BJ (cell line): Measurements from ENCODE around the gene IFFO2. TPM values are rescaled to one million over a fixed set of nuclear protein-coding genes. Genes with fewer than 3 reads are reported as not detected.

Source experiments
- CTCF ChIA-PET: fragments of 350-600 bp; formaldehyde crosslinking; extraction: SDS; loops from one replicate; lab custom pipeline; 2021; ENCODE audit warnings: antibody characterized with exemption, inconsistent platforms; lab: Yijun Ruan, JAX
- POLR2A ChIA-PET: fragments of 300-600 bp; sonication (Branson Sonifier 250); formaldehyde crosslinking; extraction: SDS; loops from one replicate; lab custom pipeline; 2021; ENCODE audit warnings: antibody characterized with exemption; lab: Charles Lee
- DNase-seq: peaks from one replicate; pipeline ENCODE4 v3.0.0-alpha.2; 2011; ENCODE audit warnings: low read depth
- H3K27me3 ChIP-seq: 2 replicates; pipeline ENCODE4 v1.6.0; 2011; ENCODE audit warnings: low read length; ENCODE audit not compliant: control insufficient read depth, insufficient read depth
- H3K36me3 ChIP-seq: 2 replicates; pipeline ENCODE4 v1.5.1; 2011; ENCODE audit warnings: low read length; ENCODE audit not compliant: control insufficient read depth, insufficient read depth
- H3K4me3 ChIP-seq: 2 replicates; pipeline ENCODE4 v1.5.1; 2011; ENCODE audit warnings: low read depth, mild to moderate bottlenecking, control low read depth, low read length
- polyA plus RNA-seq: library from polyadenylated mRNA; depleted of rRNA; stranded (reverse); fragments of >200 nt; gene quantifications from 2 replicates; pipeline ENCODE4 v1.2.3, GENCODE V29; 2011
- TF ChIP-seq, protein P1 (sequence below): IDR thresholded peaks from 2 replicates; pipeline ENCODE4 v1.5.1; 2011; ENCODE audit warnings: low read depth, mild to moderate bottlenecking, control low read depth, inconsistent platforms, low read length, moderate library complexity; ENCODE audit not compliant: insufficient read depth

The IFFO2 gene
- polyA plus RNA-seq, 1 experiment = 15.0 TPM

DNA sequence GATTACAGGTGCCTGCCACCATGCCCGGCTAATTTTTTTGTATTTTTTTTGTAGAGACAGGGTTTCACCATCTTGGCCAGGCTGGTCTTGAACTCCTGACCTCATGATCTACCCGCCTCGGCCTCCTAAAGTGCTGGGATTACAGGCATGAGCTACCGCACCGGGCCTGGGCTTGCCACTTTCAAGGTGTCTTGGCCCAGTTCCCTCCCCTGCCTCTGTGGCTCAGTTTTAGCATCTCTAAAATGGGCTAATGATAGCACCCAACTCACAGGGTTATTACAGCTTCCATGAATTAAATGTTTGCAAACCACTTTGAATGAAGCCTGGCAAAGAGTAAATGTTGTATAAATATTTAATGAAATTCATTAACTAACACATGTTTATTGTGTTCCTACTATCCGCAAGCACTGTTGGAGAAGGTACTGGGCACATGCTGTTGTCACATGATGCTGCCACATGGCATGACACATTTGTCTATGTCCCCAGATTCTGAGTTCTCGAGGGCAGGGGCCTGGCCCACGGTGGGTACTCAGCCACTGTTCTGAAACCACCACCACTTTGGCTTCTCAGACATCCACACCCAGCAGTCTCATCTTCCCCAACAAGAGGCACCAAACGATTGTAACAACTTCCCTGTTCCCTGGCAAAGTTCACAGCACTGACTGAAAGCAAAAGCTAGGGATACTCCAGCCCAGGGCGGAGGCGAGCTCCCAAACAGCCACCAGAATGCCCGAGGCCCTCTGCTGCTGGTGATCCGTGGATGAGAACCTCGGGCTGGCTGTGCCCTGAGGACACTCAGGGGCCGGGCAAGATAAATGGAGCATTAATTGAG, 9.7 kb downstream of the IFFO2 start:
- POLR2A ChIA-PET = interaction anchor here (1.2 kb wide), 1 partner anchor 10 kb away, joined by 3 read pairs; the partner anchor contains the start of gene IFFO2
- TF ChIP-seq, protein P1, sequence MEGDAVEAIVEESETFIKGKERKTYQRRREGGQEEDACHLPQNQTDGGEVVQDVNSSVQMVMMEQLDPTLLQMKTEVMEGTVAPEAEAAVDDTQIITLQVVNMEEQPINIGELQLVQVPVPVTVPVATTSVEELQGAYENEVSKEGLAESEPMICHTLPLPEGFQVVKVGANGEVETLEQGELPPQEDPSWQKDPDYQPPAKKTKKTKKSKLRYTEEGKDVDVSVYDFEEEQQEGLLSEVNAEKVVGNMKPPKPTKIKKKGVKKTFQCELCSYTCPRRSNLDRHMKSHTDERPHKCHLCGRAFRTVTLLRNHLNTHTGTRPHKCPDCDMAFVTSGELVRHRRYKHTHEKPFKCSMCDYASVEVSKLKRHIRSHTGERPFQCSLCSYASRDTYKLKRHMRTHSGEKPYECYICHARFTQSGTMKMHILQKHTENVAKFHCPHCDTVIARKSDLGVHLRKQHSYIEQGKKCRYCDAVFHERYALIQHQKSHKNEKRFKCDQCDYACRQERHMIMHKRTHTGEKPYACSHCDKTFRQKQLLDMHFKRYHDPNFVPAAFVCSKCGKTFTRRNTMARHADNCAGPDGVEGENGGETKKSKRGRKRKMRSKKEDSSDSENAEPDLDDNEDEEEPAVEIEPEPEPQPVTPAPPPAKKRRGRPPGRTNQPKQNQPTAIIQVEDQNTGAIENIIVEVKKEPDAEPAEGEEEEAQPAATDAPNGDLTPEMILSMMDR = 0 out of 2 replicates have a peak, but pooled peaks have one; percentile 1
- no peak for DNase-seq
- Histone ChIP-seq H3K27me3 (no peaks in the 10 kb centered on the region), H3K4me3 (no peak overlapping the region), H3K36me3 (peaks cover 3% of the 10 kb centered on the region)
- CTCF ChIA-PET = interaction anchor here (0.9 to 4.4 kb wide), 6 partner anchors 11 to 40 kb away, joined by 3 to 26 read pairs (median 4); no protein-coding TSS in a partner anchor

DNA sequence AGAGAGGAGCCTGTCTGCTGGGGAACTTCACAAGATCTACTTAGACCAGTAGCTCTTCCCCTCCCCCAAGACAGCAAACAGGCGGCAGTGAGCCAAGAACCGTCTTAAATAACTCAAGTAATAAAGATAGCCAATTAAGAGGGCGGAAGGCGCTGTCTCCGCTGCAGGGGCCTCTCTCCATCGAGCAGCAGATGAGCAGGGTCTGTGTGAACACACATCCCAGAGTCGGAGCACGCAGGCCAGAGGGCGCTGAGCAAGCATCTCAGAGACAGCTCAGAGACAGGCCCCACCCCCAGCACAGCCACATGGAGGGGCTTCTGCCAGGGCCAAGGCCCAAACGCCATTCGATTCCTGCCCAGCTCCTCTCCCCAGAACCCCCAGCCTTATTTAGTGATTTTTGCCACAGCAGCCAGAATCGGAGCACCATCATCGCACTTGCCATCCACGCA, 11.1 kb downstream of the IFFO2 start:
- ChIA-PET CTCF (interaction anchor here (1.0 to 4.4 kb wide), 5 partner anchors 8 to 32 kb away, joined by 4 to 26 read pairs (median 4); no protein-coding TSS in a partner anchor), POLR2A (interaction anchor here (1.2 kb wide), 1 partner anchor 11 kb away, joined by 3 read pairs; the partner anchor contains the start of gene IFFO2)
- TF ChIP-seq, protein P1 = no peak
- peaks cover 3% of the 10 kb centered on the region for H3K36me3 ChIP-seq
- no peak overlapping the region for H3K4me3 ChIP-seq
- DNase-seq = no peak
- no peaks in the 10 kb centered on the region for H3K27me3 ChIP-seq

DNA sequence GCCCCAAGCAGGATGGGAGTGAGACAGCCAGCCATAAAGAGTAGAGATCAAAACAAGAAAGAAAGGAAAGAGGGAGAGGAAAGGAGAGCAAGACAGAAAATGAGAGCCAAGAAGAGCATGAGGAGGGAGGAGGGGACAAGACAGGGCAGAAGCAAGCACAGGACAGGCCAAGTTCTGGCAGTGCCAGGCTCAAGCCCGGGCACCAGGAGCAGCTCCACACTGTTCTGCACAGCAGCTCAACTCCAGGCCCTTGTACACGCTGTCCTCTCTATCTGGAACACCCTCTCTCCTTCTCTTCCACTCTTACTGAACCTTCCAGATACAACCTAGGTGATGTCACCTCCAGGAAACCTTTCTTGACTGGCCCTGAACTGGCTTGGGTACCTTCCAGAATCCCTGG, 11.7 kb downstream of the IFFO2 start:
- no peak for DNase-seq
- Histone ChIP-seq H3K27me3 (no peaks in the 10 kb centered on the region), H3K4me3 (no peak overlapping the region), H3K36me3 (peaks cover 3% of the 10 kb centered on the region)
- ChIA-PET CTCF (interaction anchor here (1.2 to 4.4 kb wide), 5 partner anchors 8 to 32 kb away, joined by 4 to 26 read pairs (median 4); no protein-coding TSS in a partner anchor), POLR2A (no interaction called here)
- TF ChIP-seq, protein P1 = no peak

DNA sequence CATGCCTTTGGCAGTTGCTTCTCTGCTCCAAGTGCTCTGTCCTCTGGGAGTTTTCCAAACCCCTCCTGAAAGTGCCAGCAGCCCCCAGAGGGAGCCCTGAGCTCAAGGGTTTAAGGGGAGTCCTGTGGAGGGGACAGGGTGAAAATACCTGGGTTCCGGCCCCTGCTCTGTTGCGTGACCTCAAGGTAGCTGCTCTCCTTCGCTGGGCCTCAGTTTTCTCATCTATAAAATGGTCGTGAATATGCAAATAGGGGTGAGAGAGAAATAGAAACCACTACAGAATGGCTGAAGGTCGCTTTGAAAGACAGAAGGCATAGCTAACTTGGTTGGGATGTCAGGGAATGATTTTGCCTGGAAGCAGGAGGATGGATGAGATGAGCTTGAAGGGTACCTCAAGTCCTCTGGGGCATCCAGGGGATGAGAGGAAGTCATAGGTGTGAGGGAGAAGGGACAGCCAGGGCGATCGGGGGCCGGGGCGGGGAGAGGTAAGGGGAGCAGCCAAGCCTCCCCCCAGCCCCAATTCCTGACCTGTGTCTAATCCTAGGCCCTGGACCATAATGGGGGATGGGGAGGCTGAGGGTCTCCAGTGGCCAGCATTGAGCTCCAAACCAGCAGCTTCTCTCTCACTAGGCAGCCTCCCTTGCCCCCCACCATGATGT, 12.4 kb downstream of the IFFO2 start:
- no peak for DNase-seq
- TF ChIP-seq, protein P1 = no peak
- no peaks in the 10 kb centered on the region for H3K27me3 ChIP-seq
- CTCF ChIA-PET = interaction anchor here (1.3 to 4.4 kb wide), 2 partner anchors 20 to 31 kb away, joined by 4 to 26 read pairs; no protein-coding TSS in a partner anchor
- POLR2A ChIA-PET = no interaction called here
- H3K4me3 ChIP-seq = no peak overlapping the region
- peaks cover 3% of the 10 kb centered on the region for H3K36me3 ChIP-seq
